ENCODE measurements around the gene SSX2IP.
A peak's percentile ranks its signal among the peaks of the same experiment; 100 is the strongest.
"Not testable (repeated sequence)": the region's sequence is repeated elsewhere in the genome, so short reads cannot be mapped to it uniquely, and the experiment has no call there.

The SSX2IP gene, protein sequence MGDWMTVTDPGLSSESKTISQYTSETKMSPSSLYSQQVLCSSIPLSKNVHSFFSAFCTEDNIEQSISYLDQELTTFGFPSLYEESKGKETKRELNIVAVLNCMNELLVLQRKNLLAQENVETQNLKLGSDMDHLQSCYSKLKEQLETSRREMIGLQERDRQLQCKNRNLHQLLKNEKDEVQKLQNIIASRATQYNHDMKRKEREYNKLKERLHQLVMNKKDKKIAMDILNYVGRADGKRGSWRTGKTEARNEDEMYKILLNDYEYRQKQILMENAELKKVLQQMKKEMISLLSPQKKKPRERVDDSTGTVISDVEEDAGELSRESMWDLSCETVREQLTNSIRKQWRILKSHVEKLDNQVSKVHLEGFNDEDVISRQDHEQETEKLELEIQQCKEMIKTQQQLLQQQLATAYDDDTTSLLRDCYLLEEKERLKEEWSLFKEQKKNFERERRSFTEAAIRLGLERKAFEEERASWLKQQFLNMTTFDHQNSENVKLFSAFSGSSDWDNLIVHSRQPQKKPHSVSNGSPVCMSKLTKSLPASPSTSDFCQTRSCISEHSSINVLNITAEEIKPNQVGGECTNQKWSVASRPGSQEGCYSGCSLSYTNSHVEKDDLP

DNA sequence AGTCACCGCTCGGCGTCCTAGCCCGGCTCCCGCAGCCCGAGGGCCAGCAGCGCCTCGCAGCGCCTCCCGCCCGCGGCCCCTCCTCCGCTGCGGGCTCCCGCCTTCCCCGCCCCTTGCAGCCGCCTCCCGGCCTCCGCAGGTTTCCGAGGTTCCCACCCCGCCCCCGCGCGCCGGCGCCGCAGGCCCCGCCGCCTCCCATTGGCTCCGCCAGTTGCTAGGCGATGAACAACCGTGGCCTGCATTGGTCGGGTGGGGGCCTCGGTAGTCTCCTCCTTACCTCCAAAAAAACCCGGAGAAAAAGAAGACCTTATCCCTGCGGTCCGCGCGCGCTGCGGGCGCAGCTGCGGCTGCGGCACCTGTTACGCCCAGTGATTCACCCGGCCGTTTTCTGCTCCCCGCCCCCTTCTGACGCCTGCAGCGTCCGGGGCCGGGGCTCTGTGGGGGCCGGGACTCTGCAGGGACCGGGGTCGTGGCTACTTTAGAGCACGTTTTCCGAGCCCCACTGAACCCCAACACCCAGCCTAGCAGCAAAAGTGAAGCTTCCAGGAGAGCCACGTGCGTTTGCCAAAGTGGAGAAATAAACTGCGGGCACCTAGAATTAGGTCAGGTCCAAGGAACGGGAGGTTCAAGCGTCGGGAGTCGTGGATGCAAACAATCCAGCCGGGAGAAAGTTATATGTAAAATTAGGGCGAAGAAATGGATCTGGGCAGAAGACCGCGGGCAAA lies at the start of gene SSX2IP:
TSS of gene SSX2IP (minus strand) at position 65 of the 725 bp plus-strand sequence. CDS start 19,242 bp downstream, outside the sequence.
- peak; percentile 95 for DNase-seq

DNA sequence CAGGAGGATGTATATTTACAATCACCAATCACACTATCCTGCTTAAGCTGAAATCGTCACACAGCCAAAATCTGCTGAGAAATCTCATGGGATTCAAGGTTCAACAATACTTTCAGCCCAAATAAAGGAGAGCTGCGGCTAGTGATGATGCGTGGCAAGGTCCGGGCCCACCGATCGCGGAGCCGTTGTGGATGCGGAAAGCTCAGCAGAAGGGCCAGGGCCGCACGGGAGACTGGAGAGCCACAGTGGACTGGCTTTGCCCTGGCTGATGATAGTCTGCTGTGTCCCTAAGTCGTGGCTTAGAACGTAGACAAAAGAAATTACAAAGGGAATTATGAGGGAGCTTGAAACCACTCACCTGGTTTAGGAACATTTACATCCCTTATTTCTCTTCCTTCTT lies 48.0 kb upstream of the SSX2IP start:
- no peak for DNase-seq

DNA sequence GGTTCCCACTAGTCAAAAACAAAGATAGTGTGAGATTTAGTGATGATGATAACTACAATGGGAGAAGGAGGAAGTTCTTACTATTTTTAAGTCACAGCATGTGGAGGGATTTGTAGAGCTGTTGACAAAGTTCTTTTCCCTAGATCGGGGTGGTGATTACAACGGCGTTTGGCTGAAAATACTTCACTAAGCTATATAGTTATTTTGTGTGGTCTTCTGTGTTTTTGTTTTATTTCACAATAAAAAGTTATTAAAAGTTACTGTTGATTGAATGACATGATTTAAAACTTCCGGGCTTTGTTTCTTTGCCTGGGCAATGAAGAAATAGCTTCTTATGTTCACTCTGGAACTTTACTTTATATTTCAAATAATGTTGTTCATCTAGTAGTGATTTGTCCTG lies 47.3 kb upstream of the SSX2IP start:
- no peak for DNase-seq

DNA sequence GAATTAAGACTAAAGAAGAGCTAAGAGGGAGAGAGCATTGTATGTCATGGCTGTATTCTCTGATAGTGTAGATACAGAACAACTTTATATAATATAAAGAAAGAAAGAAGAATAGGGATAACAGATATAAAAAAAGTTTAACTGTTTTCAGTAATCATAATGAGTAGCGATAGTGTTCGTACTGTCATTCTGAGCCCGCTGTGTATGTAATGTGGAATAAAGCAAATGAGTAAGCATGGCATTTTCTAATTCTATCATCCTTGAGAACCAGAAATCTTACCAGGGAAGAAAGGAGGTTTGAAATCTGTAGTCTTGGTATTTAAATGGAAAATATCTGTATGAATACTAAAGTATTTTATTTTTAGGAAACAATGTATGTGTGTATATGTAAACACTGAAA lies 46.7 kb upstream of the SSX2IP start:
- no peak for DNase-seq

DNA sequence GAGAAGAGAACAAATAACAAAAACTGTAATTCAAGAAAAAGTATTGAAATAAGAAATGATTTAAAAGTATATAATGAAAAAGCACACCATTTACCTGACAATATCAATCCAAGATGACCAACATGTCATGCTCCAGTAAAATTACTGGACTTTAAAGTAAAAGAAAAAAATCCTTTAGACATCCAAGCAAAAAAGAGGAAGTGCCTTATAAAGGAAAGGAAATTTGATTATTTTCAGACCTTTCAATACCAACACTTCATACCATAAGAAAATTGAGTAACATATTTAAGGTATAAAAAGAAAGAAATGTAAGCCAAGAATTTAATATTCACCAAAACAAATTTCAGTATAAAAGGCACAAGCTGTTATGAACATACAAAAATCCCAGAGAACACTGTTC lies 46.2 kb upstream of the SSX2IP start:
- DNase-seq = no peak

DNA sequence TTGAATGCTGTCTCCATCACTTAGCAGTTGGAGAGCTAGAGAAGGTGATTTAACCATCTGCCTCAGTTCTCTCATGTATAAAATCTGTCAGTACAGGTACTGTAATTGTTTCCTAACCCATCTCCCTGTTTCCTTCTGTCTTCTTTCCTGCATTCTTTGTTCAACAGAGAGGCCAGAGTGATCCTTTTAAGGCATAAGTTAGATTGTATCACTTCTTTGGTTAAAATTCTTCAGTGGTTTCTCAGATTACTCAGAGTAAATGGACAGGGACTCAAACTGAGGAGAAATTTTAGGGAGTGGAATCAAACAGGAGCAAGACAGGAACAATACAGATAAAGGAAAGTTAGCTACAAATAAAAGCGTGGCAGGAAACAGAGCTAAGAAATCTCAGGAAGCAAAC lies 45.2 kb upstream of the SSX2IP start:
- no peak for DNase-seq

DNA sequence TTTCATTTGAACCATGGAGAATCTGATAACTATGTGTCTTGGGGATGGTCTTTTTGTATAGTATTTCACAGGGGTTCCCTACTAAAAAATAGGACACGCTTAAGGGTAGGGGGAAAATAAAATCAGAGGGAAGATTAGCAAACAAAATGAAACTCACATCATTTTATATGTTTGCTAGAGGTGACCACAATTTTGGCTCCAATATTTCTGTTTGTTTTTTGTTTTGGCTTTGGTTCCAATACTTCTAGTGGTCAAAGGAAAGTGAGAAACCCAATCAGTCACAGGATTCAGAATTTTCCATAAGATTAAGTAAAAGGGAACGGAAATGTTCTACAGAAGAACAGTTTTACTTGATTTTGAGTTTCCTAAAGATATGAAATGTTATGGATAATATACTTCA lies 42.3 kb upstream of the SSX2IP start:
- no peak for DNase-seq

DNA sequence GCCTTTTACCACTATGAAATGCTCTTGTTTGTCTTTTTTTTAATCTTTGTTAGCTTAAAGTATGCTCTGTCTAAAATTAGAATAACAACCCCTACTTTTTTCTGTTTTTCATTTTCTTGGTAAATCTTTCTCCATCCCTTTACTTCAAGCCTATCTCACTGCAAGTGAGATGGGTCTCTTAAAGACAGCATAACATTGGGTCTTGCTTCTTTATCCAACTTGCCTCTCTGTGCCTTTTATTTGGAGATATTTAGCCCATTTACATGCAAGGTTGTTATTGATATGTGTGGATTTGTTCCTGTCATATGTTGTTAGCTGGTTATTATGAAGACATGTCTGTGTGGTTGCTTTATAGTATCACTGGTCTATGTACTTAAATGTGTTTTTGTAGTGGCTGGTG lies 41.3 kb upstream of the SSX2IP start:
- DNase-seq = no peak

DNA sequence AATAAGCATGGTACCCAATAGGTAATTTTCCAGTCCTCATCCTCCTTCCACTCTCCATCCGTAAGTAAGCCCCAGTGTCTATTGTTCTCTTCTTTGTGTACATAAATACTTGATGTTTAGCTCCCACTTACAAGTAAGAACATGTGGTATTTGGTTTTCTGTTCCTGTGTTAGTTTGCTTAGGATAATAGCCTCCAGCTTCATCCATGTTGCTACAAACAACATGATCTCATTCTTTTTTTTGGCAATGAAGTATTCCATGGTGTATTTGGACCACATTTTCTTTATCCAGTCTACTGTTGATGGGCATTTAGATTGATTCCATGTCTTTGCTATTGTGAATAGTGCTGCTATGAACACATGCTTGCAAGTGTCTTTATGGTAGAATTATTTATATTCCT lies 37.5 kb upstream of the SSX2IP start:
- DNase-seq = not testable (repeated sequence)

DNA sequence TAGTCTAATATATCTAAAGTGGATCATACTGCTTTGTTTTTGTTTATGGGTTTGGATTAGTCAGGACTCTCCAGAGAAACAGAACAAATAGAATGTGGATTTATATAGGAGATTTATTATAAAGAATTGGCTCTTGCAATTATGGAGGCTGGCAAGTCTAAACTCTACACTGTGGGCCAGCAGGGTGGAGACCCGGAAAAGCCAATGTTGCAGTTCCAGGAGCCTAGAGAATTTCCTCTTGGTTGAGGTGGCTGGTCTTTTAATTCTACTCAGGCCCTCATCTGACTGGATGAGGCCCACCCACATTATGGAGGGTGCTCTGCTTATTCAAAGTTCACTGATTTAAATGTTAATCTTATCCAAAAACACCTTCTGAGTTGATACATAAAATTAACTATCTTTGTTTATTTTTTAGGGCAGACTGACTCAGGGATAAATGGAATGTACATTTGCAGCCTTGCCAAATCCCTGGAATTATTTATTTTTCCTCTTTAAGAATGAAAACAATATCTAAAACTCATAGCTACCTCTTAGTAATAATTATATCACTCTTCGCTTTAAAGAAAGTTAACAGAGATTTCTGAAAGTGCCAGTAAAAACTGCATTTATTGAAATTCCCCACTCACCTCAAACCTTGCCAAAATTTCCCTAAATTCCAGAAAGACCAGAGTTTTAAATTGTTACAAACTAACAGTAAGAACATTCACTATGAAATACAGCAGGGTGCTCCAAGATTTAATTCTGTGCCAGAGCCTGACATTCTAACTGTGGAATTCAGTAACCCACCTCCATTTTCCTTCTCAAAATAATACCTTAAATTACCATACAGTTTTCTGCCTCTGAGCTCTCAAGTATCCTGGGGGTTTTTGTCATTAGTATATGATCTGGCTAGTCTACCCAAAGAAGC lies 36.6 kb upstream of the SSX2IP start:
- no peak for DNase-seq

DNA sequence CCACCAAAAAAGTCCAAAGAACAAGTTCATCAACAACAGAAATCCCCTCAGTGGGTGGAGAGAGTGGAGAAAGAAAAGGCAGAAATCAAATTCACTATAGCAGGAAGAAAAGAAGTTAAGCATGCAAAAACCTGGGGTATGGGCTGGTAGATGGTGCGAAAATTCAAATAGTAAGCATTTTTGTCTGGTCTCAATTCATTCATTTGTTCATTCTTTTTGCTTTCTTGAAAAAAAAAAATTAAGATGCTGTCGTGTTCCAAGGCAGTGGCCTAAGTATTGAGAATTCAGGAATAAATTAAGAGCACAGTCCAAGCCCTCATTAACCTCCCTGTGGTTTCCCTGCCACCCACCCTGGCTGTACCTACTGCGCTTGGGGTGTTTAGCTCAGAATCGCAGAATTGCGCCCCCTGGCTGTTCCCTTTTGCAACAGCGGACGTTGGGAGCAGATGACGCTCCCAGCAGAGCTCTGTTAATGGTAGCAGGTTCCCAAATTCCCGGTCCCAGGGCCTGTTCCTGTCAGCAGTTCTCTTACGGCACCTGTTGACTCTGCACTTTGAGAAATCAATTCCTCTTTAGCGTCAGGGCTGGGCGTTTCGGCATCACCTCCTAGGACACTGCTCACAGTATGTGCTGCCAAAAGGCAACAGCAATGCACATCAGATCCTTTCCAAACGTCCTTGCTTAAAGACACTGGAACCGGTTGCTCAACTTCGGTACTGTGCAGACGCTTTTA lies 34.0 kb upstream of the SSX2IP start:
- no peak for DNase-seq

DNA sequence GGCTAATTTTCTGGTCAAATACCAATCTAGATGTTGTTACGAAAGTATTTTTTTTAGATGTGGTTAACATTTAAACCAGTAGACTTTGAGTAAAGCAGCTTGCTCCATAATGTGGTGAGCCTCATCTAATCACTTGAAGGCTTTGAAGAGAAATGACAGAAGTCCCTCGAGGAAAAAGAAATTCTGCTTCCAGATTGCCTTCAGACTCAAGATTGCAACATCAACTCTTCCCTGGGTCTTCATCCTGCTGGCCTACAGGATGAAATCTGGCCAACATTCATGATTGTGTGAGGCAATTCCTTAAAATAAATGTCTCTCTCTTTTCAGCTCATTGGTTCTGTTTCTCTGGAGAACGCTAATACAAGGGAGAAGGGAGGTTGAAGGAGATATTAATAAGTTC lies 32.5 kb upstream of the SSX2IP start:
- DNase-seq = no peak

DNA sequence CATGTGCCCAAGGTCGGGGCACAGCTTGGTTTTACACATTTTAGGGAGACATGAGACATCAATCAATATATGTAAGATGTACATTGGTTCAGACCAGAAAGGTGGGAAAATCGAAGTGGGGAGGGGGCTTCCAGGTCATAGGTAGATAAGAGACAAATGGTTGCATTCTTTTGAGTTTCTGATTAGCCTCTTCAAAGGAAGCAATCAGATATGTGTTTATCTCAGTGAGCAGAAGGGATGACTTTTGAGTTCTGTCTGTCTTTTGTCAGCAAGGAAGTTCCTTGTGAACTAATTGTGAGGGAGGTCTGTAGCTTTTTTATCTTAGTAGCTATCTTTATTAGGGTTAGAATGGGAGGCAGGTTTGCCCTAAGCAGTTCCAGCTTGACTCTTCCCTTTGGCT lies 31.6 kb upstream of the SSX2IP start:
- DNase-seq = not testable (repeated sequence)

DNA sequence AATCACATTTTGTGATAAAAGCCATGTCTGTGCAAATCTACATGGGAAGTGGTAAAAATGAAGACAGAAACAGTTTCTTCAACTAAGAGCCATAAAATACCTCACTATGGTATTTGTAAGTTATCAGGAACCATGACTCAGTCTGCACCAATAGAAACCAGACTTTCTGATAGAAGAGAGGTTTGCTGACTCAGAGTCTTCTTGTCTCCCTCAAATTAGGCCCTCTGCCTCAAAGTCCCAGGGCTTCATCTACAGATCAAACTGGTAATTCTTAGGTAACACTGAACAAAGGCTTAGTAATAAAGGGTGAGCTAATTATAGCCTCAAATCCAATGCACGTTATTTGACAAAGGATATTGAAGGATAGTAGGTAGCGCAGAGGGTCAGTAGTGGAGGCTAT lies 30.9 kb upstream of the SSX2IP start:
- DNase-seq = no peak

DNA sequence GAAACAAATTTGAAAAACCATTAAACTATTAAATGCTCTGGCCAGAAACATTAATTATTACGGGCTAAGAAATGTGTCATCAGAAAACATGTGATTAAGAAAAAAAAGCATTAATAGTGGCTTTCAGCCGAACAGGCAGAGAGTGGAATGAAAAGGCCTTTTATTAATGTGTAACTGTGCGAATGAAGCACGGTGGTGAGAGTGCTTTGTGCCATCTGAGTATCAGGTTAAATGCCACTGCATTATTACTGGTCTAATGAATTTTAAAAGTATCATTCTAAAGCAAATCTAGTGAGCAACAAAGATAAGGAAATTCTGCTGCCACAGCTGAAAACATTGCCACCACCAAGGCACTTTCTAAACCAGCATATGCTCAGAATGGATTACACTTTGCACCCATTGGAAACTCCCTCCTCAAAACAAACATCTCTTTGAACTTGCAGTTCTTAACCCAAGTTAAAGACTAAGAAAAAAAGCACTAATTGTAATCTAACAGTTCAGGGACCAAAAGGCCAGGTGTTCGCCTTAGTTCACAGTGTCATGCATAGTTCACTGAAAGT lies 30.0 kb upstream of the SSX2IP start:
- no peak for DNase-seq

DNA sequence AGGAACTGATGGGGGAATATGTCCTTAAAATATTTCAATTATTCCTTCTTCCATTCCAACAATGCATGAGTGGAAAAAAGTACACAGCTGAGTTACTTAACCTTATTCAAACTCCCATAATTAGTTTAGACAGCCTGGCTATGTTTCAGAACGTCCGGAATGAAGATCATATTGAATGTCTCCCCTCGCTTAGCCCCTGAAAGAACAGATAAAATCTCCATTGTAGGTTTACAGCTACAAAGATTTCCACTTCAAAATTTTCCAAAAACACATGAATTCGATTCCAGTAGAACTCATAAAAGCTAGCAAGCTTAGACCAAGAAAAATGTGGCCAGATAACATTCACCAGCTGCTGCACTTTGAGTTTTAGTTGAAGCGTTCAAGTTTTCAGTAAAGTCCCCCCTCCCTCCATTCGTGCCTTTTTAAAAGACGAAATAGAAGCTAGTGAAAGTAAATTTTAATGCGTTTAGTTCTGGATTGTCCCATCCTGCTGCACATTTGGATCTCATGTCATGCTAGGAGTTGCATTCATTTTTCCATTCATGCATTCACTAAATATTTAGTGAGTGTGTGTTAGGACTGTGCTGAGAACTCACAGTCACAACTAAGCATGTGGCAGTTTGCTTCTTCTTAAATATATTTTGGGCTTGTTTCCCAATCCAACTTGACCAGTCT lies 29.4 kb upstream of the SSX2IP start:
- no peak for DNase-seq

DNA sequence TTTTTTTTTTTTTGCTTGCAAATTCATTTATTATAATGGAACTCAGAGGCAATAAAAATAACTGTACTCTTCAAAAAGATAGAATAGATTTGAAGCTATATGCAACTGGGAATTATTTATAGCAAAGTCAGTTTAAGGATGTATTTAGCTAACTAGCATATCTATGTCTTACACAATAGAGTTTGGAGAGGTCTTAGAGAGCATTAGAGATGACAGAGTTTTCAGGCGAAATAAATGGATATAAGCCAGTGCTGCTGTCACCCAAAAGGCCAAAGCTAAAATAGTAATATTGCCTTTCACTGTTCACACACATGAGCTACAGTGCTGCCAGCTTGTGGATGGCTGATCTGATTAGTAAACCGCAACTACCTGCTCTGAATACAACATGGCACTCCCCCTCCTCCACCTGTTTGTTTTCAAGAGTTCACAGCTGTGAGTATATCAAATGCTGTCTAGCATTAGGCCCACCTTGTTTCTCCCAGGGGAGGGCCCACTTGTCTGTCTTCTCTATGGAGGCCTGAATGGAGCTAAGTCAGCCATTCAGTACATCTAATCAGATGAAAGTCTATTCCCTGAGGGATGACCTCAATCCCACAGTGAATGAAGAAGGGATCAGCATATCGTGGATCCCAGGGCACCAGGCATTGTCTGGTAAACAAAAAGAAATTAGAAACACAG lies 25.2 kb upstream of the SSX2IP start:
- DNase-seq = no peak

DNA sequence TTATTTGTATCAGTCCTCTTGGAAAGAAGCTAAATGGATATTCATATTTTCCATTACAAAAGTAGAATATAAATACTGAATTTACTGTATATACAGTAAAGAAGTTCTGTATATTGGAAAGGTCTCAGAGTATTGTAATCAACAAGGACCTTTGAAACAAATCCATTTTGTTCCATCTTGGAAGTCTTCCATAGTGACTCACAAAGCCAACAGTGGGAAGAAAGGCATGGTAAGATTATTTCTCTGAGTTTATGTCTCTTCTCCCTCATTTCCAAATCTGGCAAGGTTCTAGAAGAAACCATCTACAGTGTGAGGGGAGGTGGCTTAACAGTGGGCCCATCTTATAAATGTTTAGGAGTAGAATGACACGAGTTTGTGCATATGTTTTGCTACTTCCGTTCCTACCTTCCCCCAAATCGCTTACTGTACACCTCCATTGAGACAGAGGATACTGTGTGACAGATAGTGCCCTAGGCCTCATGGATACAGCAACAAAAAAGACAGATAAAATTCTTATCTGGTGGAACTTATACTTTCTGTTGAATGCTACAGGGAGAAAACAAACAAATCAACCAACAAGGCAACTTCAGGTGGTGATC lies 22.1 kb upstream of the SSX2IP start:
- DNase-seq = no peak

DNA sequence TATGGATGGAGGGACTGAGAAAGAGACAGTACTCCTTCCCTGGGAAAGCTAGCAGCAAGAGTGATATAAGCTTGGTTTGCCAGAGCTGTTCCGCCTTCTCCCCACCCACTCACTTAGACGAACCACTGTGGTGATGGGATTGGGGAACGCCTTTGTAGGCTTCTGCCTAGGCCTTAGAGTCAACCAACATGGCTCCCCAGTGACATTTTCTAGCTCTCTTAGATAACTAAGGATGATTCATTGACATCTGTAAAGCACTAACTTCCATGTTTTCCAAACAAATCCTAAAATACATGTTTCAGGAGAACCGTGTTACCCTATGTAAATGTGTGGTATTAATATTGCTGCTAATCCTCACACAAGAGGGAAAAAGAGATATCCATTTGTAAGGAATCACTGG lies 21.6 kb upstream of the SSX2IP start:
- no peak for DNase-seq

DNA sequence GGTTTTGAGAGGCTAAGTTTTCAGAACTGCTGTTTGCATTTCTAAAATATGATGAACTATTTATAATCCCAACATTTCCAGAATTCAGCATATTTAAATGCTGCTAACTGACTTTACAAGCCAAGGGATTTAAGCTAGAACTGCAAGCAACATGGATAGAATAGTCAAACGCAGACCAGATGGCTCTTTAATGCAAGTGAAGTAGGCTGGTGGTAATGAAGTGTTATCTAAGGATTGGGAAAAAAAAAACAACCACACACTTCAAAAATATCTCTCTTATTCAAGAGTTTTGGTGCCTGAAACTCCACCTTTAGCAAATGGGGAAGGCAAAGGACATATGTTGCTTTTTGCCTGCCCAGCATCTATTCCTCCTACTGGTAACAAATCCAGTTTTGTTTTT lies 20.9 kb upstream of the SSX2IP start:
- DNase-seq = no peak
